IMR-90 (cell line): Measurements from ENCODE around the gene SENP7.

Experiments used
- CTCF ChIP-seq: conservative IDR thresholded peaks from 2 replicates; pipeline ENCODE4 v1.5.1; 2012; ENCODE audit warnings: mild to moderate bottlenecking, low read depth, low read length, improper control_type of control experiment
- MAZ ChIP-seq: IDR thresholded peaks from 2 replicates; pipeline ENCODE4 v1.6.1; 2012; ENCODE audit warnings: low read depth, mild to moderate bottlenecking, low read length, improper control_type of control experiment, moderate library complexity, borderline replicate concordance
- POLR2A ChIP-seq: IDR thresholded peaks from 2 replicates; pipeline ENCODE4 v1.6.1; 2012; ENCODE audit warnings: mild to moderate bottlenecking, low read depth, low read length

DNA sequence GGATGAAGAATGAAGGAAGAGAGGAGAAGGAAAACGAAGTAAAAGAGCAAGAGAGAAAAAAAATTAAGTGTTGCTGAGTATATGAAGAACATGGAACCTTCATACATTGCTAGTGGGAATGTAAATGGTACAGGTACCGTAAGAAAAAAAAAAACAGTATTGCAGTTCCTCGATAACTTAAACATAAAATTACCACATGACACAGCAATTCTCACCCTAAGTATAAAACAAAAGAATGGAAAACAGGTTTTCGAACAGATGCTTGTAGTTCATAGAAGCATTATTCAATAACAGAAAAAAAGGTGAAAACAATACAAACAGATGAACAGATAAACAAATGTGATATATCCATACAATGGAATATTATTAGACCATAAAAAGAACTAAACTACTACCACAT is 51.6 kb downstream of the SENP7 start:
- TF ChIP-seq CTCF = no peak
- no peak for TF ChIP-seq MAZ
- TF ChIP-seq POLR2A = no peak
